ENCODE measurements around the gene TAS1R2.

The TAS1R2 gene

DNA sequence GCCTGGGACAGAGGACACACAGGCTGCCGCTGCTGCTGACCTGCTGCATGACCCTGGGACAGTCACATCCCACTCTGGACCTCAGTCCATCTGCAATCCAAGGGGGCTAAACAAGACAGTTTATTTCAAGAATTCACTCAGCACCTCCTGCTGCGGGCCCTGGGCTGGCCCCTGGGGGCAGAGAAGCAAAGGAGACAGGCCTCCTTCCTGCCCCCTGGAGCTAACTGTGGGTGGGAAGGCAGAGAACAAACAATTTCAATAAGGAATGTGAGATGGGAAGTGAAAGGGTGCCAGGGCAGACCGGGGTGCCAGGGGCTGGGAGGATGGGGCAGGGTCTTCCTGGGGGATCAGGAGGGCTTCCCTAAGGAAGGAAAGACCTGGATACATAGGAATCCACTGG is 60.0 kb downstream of the TAS1R2 start:
- DNase-seq (ENCODE audit: low read depth) = no peak

GRCh38 chr1:18798946-18799345 is 60.5 kb downstream of the TAS1R2 start:
- DNase-seq (ENCODE audit: low read depth) = no peak

DNA sequence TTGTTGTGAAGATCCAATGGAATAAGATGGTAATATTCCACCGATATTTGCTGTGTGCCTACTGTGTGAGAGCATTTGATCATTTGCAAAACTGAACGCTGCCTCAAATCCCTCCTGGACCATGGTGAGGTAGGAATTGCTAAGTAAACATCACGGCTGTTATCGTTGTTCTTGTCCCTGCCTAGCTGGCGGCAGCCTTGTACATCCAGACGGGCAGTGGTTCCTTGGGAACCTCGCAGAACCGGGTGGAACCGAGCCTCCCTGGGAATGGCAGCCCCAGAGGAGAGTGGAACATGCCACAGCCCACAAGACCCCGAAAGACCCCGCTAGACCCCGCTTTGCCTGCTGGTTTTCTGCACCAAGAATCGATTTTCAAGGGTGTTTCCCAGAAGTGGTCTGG is 60.9 kb downstream of the TAS1R2 start:
- DNase-seq (ENCODE audit: low read depth) = no peak

- DNase-seq (ENCODE audit: low read depth) = no peak
Observed at GRCh38 chr1:18796950-18797349, 62.5 kb downstream of the TAS1R2 start.

GRCh38 chr1:18795002-18795689 is 64.3 kb downstream of the TAS1R2 start:
- DNase-seq (ENCODE audit: low read depth) = no peak

DNA sequence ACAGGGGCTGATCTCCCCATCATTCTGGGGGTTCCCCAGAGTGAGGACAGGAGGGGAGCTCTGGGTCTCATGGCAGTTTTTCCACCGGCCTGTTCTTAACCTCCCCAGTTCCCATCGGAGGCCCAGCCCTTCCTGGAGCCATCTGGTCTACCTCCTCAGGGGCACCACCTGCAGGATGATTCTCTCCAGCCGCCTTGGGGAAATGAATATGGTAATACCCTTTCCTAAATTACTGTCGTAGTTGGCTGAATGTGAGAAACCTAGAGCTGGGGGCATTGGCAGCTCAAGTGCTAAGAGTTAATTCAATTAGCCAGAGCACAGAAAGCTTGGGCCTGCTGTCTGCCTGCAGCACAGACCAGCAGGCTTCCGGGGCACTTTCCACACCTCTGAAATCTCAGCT is 64.9 kb downstream of the TAS1R2 start:
- no peak for DNase-seq (ENCODE audit: low read depth)

GRCh38 chr1:18794051-18794450 is 65.4 kb downstream of the TAS1R2 start:
- DNase-seq (ENCODE audit: low read depth) = no peak

- no peak for DNase-seq (ENCODE audit: low read depth)
Observed at GRCh38 chr1:18793164-18793563, 66.3 kb downstream of the TAS1R2 start.

GRCh38 chr1:18792747-18793146 is 66.7 kb downstream of the TAS1R2 start:
- DNase-seq (ENCODE audit: low read depth) = no peak

Measured in T follicular helper cell (primary cell).